HEK293T (cell line): ENCODE results near the gene NCSTN.

Source experiments
- CTCF ChIA-PET: fragments of 350-600 bp; formaldehyde crosslinking; extraction: SDS; loops from one replicate; lab custom pipeline; 2021; ENCODE audit warnings: antibody characterized with exemption, inconsistent platforms; lab: Yijun Ruan, JAX
- POLR2A ChIA-PET: fragments of 350-600 bp; formaldehyde crosslinking; extraction: SDS; loops from one replicate; lab custom pipeline; 2020; ENCODE audit warnings: antibody characterized with exemption, inconsistent platforms; lab: Yijun Ruan, JAX
- DNase-seq: peaks from one replicate; pipeline ENCODE4 v3.0.0; 2012; ENCODE audit warnings: mixed read lengths; ENCODE audit errors: extremely low spot score
- ARNT ChIP-seq: fragments of 450-650 bp; IDR thresholded peaks from 2 replicates; pipeline ENCODE4 v1.6.1; 2017; ENCODE audit warnings: mild to moderate bottlenecking
- BHLHE40 ChIP-seq: fragments of 450-650 bp; IDR thresholded peaks from 2 replicates; pipeline ENCODE4 v1.6.1; 2016; ENCODE audit warnings: mild to moderate bottlenecking, moderate library complexity, borderline replicate concordance
- CTBP1 ChIP-seq: fragments of 450-650 bp; IDR thresholded peaks from 2 replicates; pipeline ENCODE4 v1.6.1; 2016; ENCODE audit warnings: borderline replicate concordance
- ELF4 ChIP-seq: fragments of 450-650 bp; IDR thresholded peaks from 2 replicates; pipeline ENCODE4 v1.6.1; 2017; ENCODE audit warnings: antibody characterized with exemption
- FOXA1 ChIP-seq: fragments of 450-650 bp; IDR thresholded peaks from 2 replicates; pipeline ENCODE4 v1.6.1; 2016; ENCODE audit warnings: mild to moderate bottlenecking
- FOXK2 ChIP-seq: fragments of 450-650 bp; IDR thresholded peaks from 2 replicates; pipeline ENCODE4 v1.6.1; 2016; ENCODE audit warnings: mild to moderate bottlenecking
- FOXM1 ChIP-seq: fragments of 450-650 bp; IDR thresholded peaks from 2 replicates; pipeline ENCODE4 v1.6.1; 2017; ENCODE audit warnings: mild to moderate bottlenecking, borderline replicate concordance
- HDGF ChIP-seq: fragments of 450-650 bp; IDR thresholded peaks from 2 replicates; pipeline ENCODE4 v1.6.1; 2017; ENCODE audit warnings: antibody characterized with exemption, borderline replicate concordance
- L3MBTL2 ChIP-seq: fragments of 450-650 bp; conservative IDR thresholded peaks from 2 replicates; pipeline ENCODE4 v1.6.1; 2016; ENCODE audit warnings: mild to moderate bottlenecking
- LEF1 ChIP-seq: fragments of 450-650 bp; IDR thresholded peaks from 2 replicates; pipeline ENCODE4 v1.6.1; 2017; ENCODE audit warnings: mild to moderate bottlenecking, borderline replicate concordance
- NFRKB ChIP-seq: fragments of 450-650 bp; IDR thresholded peaks from 2 replicates; pipeline ENCODE4 v1.6.1; 2016; ENCODE audit warnings: mild to moderate bottlenecking, moderate library complexity
- SP1 ChIP-seq: fragments of 450-650 bp; IDR thresholded peaks from 2 replicates; pipeline ENCODE4 v1.6.1; 2017
- SUZ12 ChIP-seq: fragments of 450-650 bp; IDR thresholded peaks from 2 replicates; pipeline ENCODE4 v1.6.1; 2016; ENCODE audit warnings: mild to moderate bottlenecking
- TARDBP ChIP-seq: fragments of 450-650 bp; IDR thresholded peaks from 2 replicates; pipeline ENCODE4 v1.6.1; 2016
- ZNF384 ChIP-seq: fragments of 450-650 bp; IDR thresholded peaks from 2 replicates; pipeline ENCODE4 v1.6.1; 2016
- TF ChIP-seq, protein P1 (sequence below): fragments of 450-650 bp; IDR thresholded peaks from 2 replicates; pipeline ENCODE4 v1.6.1; 2016

NCSTN gene

DNA sequence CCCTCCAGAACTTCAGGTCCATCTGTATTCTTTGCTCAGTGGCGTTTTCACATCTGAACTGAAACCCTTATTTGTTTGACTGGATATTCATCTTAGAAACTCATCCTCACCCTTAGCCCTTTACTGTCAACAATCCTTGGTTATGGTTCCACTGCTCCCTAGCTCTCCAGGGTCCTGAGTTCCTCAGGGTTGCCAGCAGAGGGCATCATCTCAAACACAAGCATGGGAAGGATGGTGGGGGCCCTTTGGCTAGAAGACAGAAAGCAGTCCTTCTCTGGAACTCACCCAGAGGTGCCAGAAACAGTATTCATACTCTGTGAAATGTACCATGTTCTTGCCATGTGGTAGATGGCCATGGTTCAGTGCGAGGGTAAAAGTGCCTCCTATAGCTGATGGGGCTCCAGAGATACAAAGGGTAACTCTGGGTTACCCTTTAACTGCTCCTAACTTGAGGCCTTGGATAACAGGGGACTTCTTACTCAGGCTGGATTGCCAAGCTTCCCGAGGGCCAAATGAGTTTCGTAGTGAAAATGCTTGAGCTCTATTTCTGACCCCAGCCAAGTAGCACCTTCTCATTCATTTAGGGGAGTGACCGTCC, 11.3 kb downstream of the NCSTN start:
- peak; percentile 70 for DNase-seq
- CTCF ChIA-PET = interaction anchor here (0.7 to 5.5 kb wide), 4 partner anchors 21 to 185 kb away, joined by 3 to 45 read pairs (median 5); no protein-coding TSS in a partner anchor
- TF ChIP-seq FOXM1 (no peak), ARNT (no peak), L3MBTL2 (no peak), ELF4 (no peak), BHLHE40 (no peak), NFRKB (no peak), ZNF384 (no peak), HDGF (no peak), FOXK2 (no peak), CTBP1 (no peak), FOXA1 (no peak), SUZ12 (no peak), SP1 (no peak), LEF1 (no peak), TARDBP (no peak)
- TF ChIP-seq, protein P1, sequence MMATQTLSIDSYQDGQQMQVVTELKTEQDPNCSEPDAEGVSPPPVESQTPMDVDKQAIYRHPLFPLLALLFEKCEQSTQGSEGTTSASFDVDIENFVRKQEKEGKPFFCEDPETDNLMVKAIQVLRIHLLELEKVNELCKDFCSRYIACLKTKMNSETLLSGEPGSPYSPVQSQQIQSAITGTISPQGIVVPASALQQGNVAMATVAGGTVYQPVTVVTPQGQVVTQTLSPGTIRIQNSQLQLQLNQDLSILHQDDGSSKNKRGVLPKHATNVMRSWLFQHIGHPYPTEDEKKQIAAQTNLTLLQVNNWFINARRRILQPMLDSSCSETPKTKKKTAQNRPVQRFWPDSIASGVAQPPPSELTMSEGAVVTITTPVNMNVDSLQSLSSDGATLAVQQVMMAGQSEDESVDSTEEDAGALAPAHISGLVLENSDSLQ = no peak
- POLR2A ChIA-PET = interaction anchor here (1.4 to 2.3 kb wide), 2 partner anchors 8 to 20 kb away, joined by 3 to 11 read pairs; no protein-coding TSS in a partner anchor

GRCh38 chr1:160357286-160358002, 14.3 kb downstream of the NCSTN start:
- no peak for TF ChIP-seq CTBP1
- no peak for TF ChIP-seq FOXM1
- TF ChIP-seq LEF1 = no peak
- TF ChIP-seq SUZ12 = no peak
- TF ChIP-seq, protein P1 = no peak
- no peak for TF ChIP-seq SP1
- ChIA-PET CTCF (no interaction called here), POLR2A (interaction anchor here (0.8 kb wide), 1 partner anchor 9 kb away, joined by 4 read pairs; no protein-coding TSS in a partner anchor)
- no peak for DNase-seq

DNA sequence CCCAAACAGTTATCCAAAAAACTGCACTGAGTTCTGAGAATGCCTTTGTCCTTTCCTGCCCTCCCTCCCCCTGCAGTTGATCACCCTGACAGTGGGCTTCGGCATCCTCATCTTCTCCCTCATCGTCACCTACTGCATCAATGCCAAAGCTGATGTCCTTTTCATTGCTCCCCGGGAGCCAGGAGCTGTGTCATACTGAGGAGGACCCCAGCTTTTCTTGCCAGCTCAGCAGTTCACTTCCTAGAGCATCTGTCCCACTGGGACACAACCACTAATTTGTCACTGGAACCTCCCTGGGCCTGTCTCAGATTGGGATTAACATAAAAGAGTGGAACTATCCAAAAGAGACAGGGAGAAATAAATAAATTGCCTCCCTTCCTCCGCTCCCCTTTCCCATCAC, 14.9 kb downstream of the NCSTN start:
- ChIA-PET CTCF (interaction anchor here (1.4 kb wide), 1 partner anchor 18 kb away, joined by 4 read pairs; no protein-coding TSS in a partner anchor), POLR2A (no interaction called here)
- no peak for DNase-seq
- TF ChIP-seq TARDBP = no peak
- TF ChIP-seq BHLHE40 = no peak
- no peak for TF ChIP-seq SUZ12
- TF ChIP-seq ELF4 = no peak
- TF ChIP-seq CTBP1 = no peak
- no peak for TF ChIP-seq ARNT
- no peak for TF ChIP-seq FOXK2
- no peak for TF ChIP-seq HDGF
- TF ChIP-seq FOXM1 = no peak
- no peak for TF ChIP-seq L3MBTL2
- TF ChIP-seq SP1 = no peak
- TF ChIP-seq, protein P1 = no peak

GRCh38 chr1:160359559-160360226, 16.5 kb downstream of the NCSTN start:
- no peak for DNase-seq
- POLR2A ChIA-PET = no interaction called here
- CTCF ChIA-PET = interaction anchor here (1.4 kb wide), 1 partner anchor 17 kb away, joined by 4 read pairs; no protein-coding TSS in a partner anchor
- TF ChIP-seq, protein P1 = 0 out of 2 replicates have a peak, but pooled peaks have one; percentile 8
- no peak for TF ChIP-seq FOXM1

DNA sequence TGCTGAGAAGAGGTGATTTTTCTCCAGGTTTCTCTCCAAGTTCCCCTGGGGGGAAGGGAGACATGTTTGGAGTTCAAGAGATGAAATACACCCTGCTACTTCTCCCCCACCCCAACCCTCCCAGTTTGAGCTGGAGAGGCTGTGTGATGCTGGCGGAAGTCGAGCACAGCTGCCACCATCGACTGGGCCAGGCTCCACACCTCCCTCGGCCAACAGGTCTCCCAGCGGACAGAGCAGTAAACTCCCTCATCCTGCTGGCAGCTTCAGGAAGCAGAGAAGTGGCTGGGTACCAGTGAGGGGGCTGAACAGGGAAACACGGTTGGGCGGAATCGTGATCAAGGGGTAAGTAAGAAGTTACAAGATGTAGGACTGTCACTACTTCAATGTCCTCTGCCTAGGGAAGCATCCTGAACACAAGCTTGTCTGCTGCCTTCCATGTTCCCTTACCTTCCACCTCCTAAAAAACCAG, 17.1 kb downstream of the NCSTN start:
- POLR2A ChIA-PET = no interaction called here
- no peak for DNase-seq
- TF ChIP-seq FOXK2 = no peak
- no peak for TF ChIP-seq NFRKB
- no peak for TF ChIP-seq FOXM1
- TF ChIP-seq ZNF384 = no peak
- no peak for TF ChIP-seq TARDBP
- no peak for TF ChIP-seq BHLHE40
- TF ChIP-seq L3MBTL2 = no peak
- no peak for TF ChIP-seq ARNT
- TF ChIP-seq SUZ12 = no peak
- no peak for TF ChIP-seq LEF1
- no peak for TF ChIP-seq SP1
- TF ChIP-seq ELF4 = no peak
- TF ChIP-seq HDGF = no peak
- TF ChIP-seq, protein P1 = no peak
- TF ChIP-seq CTBP1 = no peak
- no peak for TF ChIP-seq FOXA1
- CTCF ChIA-PET = no interaction called here
